SK-N-SH (cell line): ENCODE results near the gene CEP41. TPM values are rescaled to one million over a fixed set of nuclear protein-coding genes. Genes with fewer than 3 reads are reported as not detected.

Source experiments
- CTCF ChIA-PET: fragments of 300-600, 350-600 bp; formaldehyde crosslinking; extraction: SDS; loops from one replicate; lab custom pipeline; 2021; lab: Yijun Ruan, JAX
- POLR2A ChIA-PET: fragments of 350-600 bp; sonication (Branson Sonifier 250); formaldehyde crosslinking; extraction: SDS; loops from one replicate; lab custom pipeline; 2020; ENCODE audit warnings: antibody characterized with exemption, inconsistent platforms; lab: Yijun Ruan, JAX
- DNase-seq: peaks from one replicate; pipeline ENCODE4 v3.0.0; 2012
- H2AFZ ChIP-seq: fragments of 200-600 bp; sonication (generic); 2 replicates; pipeline ENCODE4 v1.8.1; 2016; ENCODE audit warnings: antibody characterized with exemption, mild to moderate bottlenecking, low read depth
- H3F3A ChIP-seq: fragments of 200-600 bp; sonication (generic); replicated peaks from 2 replicates; pipeline ENCODE3; 2016; ENCODE audit warnings: antibody characterized with exemption, mild to moderate bottlenecking; ENCODE audit not compliant: insufficient read depth
- H3K27ac ChIP-seq, 2 experiments: fragments of 200-500 bp in 1 of 2; fragments of 200-600 bp in 1 of 2; sonication (Bioruptor generic) in 1 of 2; sonication (generic), shearing (Covaris generic) in 1 of 2; 2 replicates each; pipeline versions ENCODE4 v1.5.1 to v1.6.1; 2014 to 2016; ENCODE audit warnings: low read depth in 2 of 2, inconsistent platforms in 1 of 2, low read length in 1 of 2, mild to moderate bottlenecking in 1 of 2, mixed read lengths in 1 of 2
- H3K27me3 ChIP-seq: fragments of 200-600 bp; sonication (generic), shearing (Covaris generic); 2 replicates; pipeline ENCODE4 v1.6.1; 2016; ENCODE audit warnings: mixed run types; ENCODE audit not compliant: insufficient read depth
- H3K36me3 ChIP-seq, 2 experiments: fragments of 200-500 bp in 1 of 2; fragments of 200-600 bp in 1 of 2; sonication (Bioruptor generic) in 1 of 2; sonication (generic) in 1 of 2; replicated peaks in 1 of 2; 2 replicates each; pipeline versions ENCODE3 to v1.5.1; 2014 to 2016; ENCODE audit warnings: low read length in 1 of 2, mild to moderate bottlenecking in 1 of 2; ENCODE audit not compliant: insufficient read depth in 2 of 2, control insufficient read depth in 1 of 2
- H3K4me1 ChIP-seq, 2 experiments: fragments of 200-500 bp in 1 of 2; fragments of 200-600 bp in 1 of 2; sonication (Bioruptor generic) in 1 of 2; sonication (generic), shearing (Covaris generic) in 1 of 2; 2 replicates each; pipeline versions ENCODE4 v1.5.1 to v1.6.1; 2014 to 2016; ENCODE audit warnings: low read depth in 1 of 2, low read length in 1 of 2, mixed run types in 1 of 2; ENCODE audit not compliant: insufficient read depth in 2 of 2, control insufficient read depth in 1 of 2
- H3K4me2 ChIP-seq: fragments of 200-600 bp; sonication (generic), shearing (Covaris generic); 2 replicates; pipeline ENCODE4 v1.6.1; 2017; ENCODE audit warnings: mixed run types
- H3K4me3 ChIP-seq, 2 experiments: fragments of 200-500 bp in 1 of 2; fragments of 200-600 bp in 1 of 2; sonication (Bioruptor generic) in 1 of 2; sonication (generic), shearing (Covaris generic) in 1 of 2; 2 replicates each; pipeline versions ENCODE4 v1.5.1 to v1.8.1; 2014 to 2016; ENCODE audit warnings: low read depth in 2 of 2, inconsistent platforms in 1 of 2, low read length in 1 of 2, mild to moderate bottlenecking in 1 of 2, mixed read lengths in 1 of 2, moderate library complexity in 1 of 2
- H3K79me2 ChIP-seq: fragments of 200-600 bp; sonication (generic); 2 replicates; pipeline ENCODE4 v1.8.1; 2017; ENCODE audit warnings: mild to moderate bottlenecking; ENCODE audit not compliant: insufficient read depth
- H3K9ac ChIP-seq: fragments of 200-600 bp; sonication (generic); 2 replicates; pipeline ENCODE4 v1.6.1; 2017; ENCODE audit warnings: mixed run types
- H3K9me2 ChIP-seq: fragments of 200-600 bp; sonication (generic); 2 replicates; pipeline ENCODE4 v1.6.1; 2017; ENCODE audit warnings: mixed run types
- H3K9me3 ChIP-seq: fragments of 200-600 bp; sonication (generic); 2 replicates; pipeline ENCODE4 v1.6.1; 2017; ENCODE audit warnings: mixed run types, mild to moderate bottlenecking, moderate library complexity
- H4K20me1 ChIP-seq: fragments of 200-600 bp; sonication (generic); 2 replicates; pipeline ENCODE4 v1.6.1; 2017; ENCODE audit warnings: mild to moderate bottlenecking, mixed run types; ENCODE audit not compliant: insufficient read depth
- CHD2 ChIP-seq: fragments of 150-350 bp; IDR thresholded peaks from 2 replicates; pipeline ENCODE4 v1.6.1; 2018; ENCODE audit warnings: low read length; ENCODE audit not compliant: partially characterized antibody
- EZH2phosphoT487 ChIP-seq: fragments of 200-600 bp; sonication (generic); IDR thresholded peaks from 2 replicates; pipeline ENCODE4 v1.6.1; 2017; ENCODE audit warnings: low read depth, mixed run types, mild to moderate bottlenecking, antibody characterized with exemption, moderate library complexity, borderline replicate concordance
- JUND ChIP-seq: IDR thresholded peaks from 2 replicates; pipeline ENCODE4 v1.4.0; 2012
- NFIC ChIP-seq: IDR thresholded peaks from 2 replicates; pipeline ENCODE4 v1.4.0; 2012; ENCODE audit warnings: borderline replicate concordance
- NRF1 ChIP-seq: IDR thresholded peaks from 2 replicates; pipeline ENCODE4 v1.6.1; 2012; ENCODE audit warnings: low read depth, mild to moderate bottlenecking, low read length
- RCOR1 ChIP-seq: fragments of 150-350 bp; IDR thresholded peaks from 2 replicates; pipeline ENCODE4 v1.6.1; 2017; ENCODE audit warnings: antibody characterized with exemption, low read length
- REST ChIP-seq: IDR thresholded peaks from 2 replicates; pipeline ENCODE4 v1.6.1; 2012; ENCODE audit warnings: mild to moderate bottlenecking, low read depth, low read length, moderate library complexity
- SMC3 ChIP-seq: IDR thresholded peaks from 2 replicates; pipeline ENCODE4 v1.6.1; 2012; ENCODE audit warnings: low read depth, low read length, improper control_type of control experiment
- TAF1 ChIP-seq: IDR thresholded peaks from 2 replicates; pipeline ENCODE4 v1.6.1; 2012; ENCODE audit warnings: low read depth, mild to moderate bottlenecking, low read length, moderate library complexity, borderline replicate concordance
- USF2 ChIP-seq: fragments of 150-350 bp; IDR thresholded peaks from 2 replicates; pipeline ENCODE4 v1.6.1; 2017; ENCODE audit warnings: antibody characterized with exemption, low read length, low read depth, borderline replicate concordance
- YY1 ChIP-seq: IDR thresholded peaks from 2 replicates; pipeline ENCODE4 v1.4.0; 2012; ENCODE audit warnings: low read depth, mild to moderate bottlenecking
- WGBS: methylation state at CpG from one replicate; pipeline ENCODE4 v1.1.6; 2017; ENCODE audit warnings: low lambda C conversion rate; 5-methylcytosine and 5-hydroxymethylcytosine counted together
- polyA plus RNA-seq, 3 experiments: library from polyadenylated mRNA; depleted of rRNA; stranded (reverse); fragments of >200 nt; gene quantifications; 2 replicates each; pipeline ENCODE4 v1.2.3, GENCODE V29; 2012
- TF ChIP-seq, protein P1 (sequence below): IDR thresholded peaks from 2 replicates; pipeline ENCODE4; 2012
- TF ChIP-seq, protein P2 (sequence below): IDR thresholded peaks from 2 replicates; pipeline ENCODE4 v1.4.0; 2012; ENCODE audit warnings: low read depth
- TF ChIP-seq, protein P3 (sequence below): fragments of 150-350 bp; IDR thresholded peaks from 2 replicates; pipeline ENCODE4 v1.6.1; 2016; ENCODE audit warnings: mild to moderate bottlenecking, low read depth, low read length

The CEP41 gene
- polyA plus RNA-seq, 1 of the 3 experiments (the other 2 are of a cell fraction): 20.9 TPM

GRCh38 chr7:130425796-130426195 lies 15.0 kb downstream of the CEP41 start:
- peaks cover 5% of the 10 kb centered on the region for H3F3A ChIP-seq
- ChIA-PET POLR2A (no interaction called here), CTCF (no interaction called here)
- no peaks in the 10 kb centered on the region for H3K79me2 ChIP-seq
- no peak overlapping the region for H3K4me2 ChIP-seq
- no peak overlapping the region for H3K4me3 ChIP-seq
- peaks cover 2 to 3% of the 10 kb centered on the region in 2 experiments for H3K36me3 ChIP-seq
- H3K27ac ChIP-seq: no peak overlapping the region
- no peak for DNase-seq
- 83% methylated on average over 4 of the region's 4 CpGs for WGBS
- peaks cover 8 to 17% of the 10 kb centered on the region in 2 experiments; a peak in 3 of 4 replicates for H3K4me1 ChIP-seq
- no peak overlapping the region for H3K9ac ChIP-seq
- no peaks in the 10 kb centered on the region for H3K9me3 ChIP-seq
- no peaks in the 10 kb centered on the region for H4K20me1 ChIP-seq
- H2AFZ ChIP-seq: no peak overlapping the region
- H3K9me2 ChIP-seq: no peaks in the 10 kb centered on the region
- TF ChIP-seq NRF1: no peak
- no peak for TF ChIP-seq CHD2
- no peak for TF ChIP-seq REST
- no peak for TF ChIP-seq EZH2phosphoT487
- TF ChIP-seq, protein P1, sequence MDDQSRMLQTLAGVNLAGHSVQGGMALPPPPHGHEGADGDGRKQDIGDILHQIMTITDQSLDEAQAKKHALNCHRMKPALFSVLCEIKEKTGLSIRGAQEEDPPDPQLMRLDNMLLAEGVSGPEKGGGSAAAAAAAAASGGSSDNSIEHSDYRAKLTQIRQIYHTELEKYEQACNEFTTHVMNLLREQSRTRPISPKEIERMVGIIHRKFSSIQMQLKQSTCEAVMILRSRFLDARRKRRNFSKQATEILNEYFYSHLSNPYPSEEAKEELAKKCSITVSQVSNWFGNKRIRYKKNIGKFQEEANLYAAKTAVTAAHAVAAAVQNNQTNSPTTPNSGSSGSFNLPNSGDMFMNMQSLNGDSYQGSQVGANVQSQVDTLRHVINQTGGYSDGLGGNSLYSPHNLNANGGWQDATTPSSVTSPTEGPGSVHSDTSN: no peak
- TF ChIP-seq, protein P2, sequence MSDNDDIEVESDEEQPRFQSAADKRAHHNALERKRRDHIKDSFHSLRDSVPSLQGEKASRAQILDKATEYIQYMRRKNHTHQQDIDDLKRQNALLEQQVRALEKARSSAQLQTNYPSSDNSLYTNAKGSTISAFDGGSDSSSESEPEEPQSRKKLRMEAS: no peak
- no peak for TF ChIP-seq USF2
- TF ChIP-seq RCOR1: no peak
- TF ChIP-seq NFIC: no peak
- no peak for TF ChIP-seq SMC3
- no peak for TF ChIP-seq YY1
- TF ChIP-seq, protein P3, sequence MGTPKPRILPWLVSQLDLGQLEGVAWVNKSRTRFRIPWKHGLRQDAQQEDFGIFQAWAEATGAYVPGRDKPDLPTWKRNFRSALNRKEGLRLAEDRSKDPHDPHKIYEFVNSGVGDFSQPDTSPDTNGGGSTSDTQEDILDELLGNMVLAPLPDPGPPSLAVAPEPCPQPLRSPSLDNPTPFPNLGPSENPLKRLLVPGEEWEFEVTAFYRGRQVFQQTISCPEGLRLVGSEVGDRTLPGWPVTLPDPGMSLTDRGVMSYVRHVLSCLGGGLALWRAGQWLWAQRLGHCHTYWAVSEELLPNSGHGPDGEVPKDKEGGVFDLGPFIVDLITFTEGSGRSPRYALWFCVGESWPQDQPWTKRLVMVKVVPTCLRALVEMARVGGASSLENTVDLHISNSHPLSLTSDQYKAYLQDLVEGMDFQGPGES: no peak
- TF ChIP-seq JUND: no peak
- no peak for TF ChIP-seq TAF1
- H3K27me3 ChIP-seq: no peaks in the 10 kb centered on the region
